Mesendoderm (in vitro differentiated cells): ENCODE data around the gene TXNL4A.

Experiments used
- DNase-seq: peaks from one replicate; pipeline ENCODE4 v3.0.0; 2013
- H2AK5ac ChIP-seq: 2 replicates; pipeline ENCODE4 v1.6.1; 2013; ENCODE audit warnings: low read length, inconsistent platforms
- H2BK120ac ChIP-seq: 2 replicates; pipeline ENCODE4 v1.6.1; 2013; ENCODE audit warnings: low read depth, mild to moderate bottlenecking, low read length, moderate library complexity, mixed read lengths
- H2BK15ac ChIP-seq: replicated peaks from 2 replicates; pipeline ENCODE4 v1.6.1; 2013; ENCODE audit warnings: low read depth, mild to moderate bottlenecking, moderate library complexity
- H2BK5ac ChIP-seq: 2 replicates; pipeline ENCODE4 v1.6.1; 2013; ENCODE audit warnings: low read length, inconsistent platforms
- H3K18ac ChIP-seq: 2 replicates; pipeline ENCODE4 v1.6.1; 2013; ENCODE audit warnings: mild to moderate bottlenecking, low read length, mixed read lengths
- H3K23ac ChIP-seq: one replicate; pipeline ENCODE4 v1.6.1; 2013; ENCODE audit warnings: low read length
- H3K27ac ChIP-seq: 2 replicates; pipeline ENCODE4 v1.5.1; 2013; ENCODE audit warnings: low read depth, mild to moderate bottlenecking, inconsistent platforms, low read length, moderate library complexity
- H3K27me3 ChIP-seq: 2 replicates; pipeline ENCODE4 v1.6.1; 2013; ENCODE audit warnings: low read length, control low read depth, mild to moderate bottlenecking, inconsistent platforms; ENCODE audit not compliant: insufficient read depth, poor library complexity
- H3K36me3 ChIP-seq: 2 replicates; pipeline ENCODE4 v1.6.1; 2013; ENCODE audit warnings: low read length, inconsistent platforms; ENCODE audit not compliant: control insufficient read depth, insufficient read depth
- H3K4ac ChIP-seq: one replicate; pipeline ENCODE4 v1.6.1; 2013; ENCODE audit warnings: low read depth, mild to moderate bottlenecking, low read length, moderate library complexity
- H3K4me1 ChIP-seq: 2 replicates; pipeline ENCODE4 v1.6.1; 2013; ENCODE audit warnings: low read depth, low read length, inconsistent platforms; ENCODE audit not compliant: control insufficient read depth
- H3K4me2 ChIP-seq: 2 replicates; pipeline ENCODE4 v1.6.1; 2013; ENCODE audit warnings: low read length
- H3K4me3 ChIP-seq: 2 replicates; pipeline ENCODE4 v1.5.1; 2013; ENCODE audit warnings: mild to moderate bottlenecking, low read length
- H3K56ac ChIP-seq: one replicate; pipeline ENCODE4 v1.6.1; 2013; ENCODE audit warnings: low read length
- H3K79me1 ChIP-seq: 2 replicates; pipeline ENCODE4 v1.6.1; 2013; ENCODE audit warnings: low read length, inconsistent platforms
- H3K79me2 ChIP-seq: 2 replicates; pipeline ENCODE4 v1.6.1; 2013; ENCODE audit warnings: mild to moderate bottlenecking, low read length; ENCODE audit not compliant: control insufficient read depth, insufficient read depth
- H3K9ac ChIP-seq: 2 replicates; pipeline ENCODE4 v1.6.1; 2013; ENCODE audit warnings: low read length, inconsistent platforms
- H4K5ac ChIP-seq: one replicate; pipeline ENCODE4 v1.6.1; 2013; ENCODE audit warnings: low read length
- H4K8ac ChIP-seq: one replicate; pipeline ENCODE4 v1.6.1; 2013; ENCODE audit warnings: low read depth, mild to moderate bottlenecking, control low read depth, low read length, moderate library complexity
- WGBS: extraction: QIAGEN DNeasy Blood & Tissue Kit; methylation state at CpG from one replicate; pipeline ENCODE4 v1.1.7; 2013; ENCODE audit warnings: low lambda C conversion rate, missing lambda C conversion rate; ENCODE audit not compliant: insufficient coverage; ENCODE audit errors: extremely low coverage; 5-methylcytosine and 5-hydroxymethylcytosine counted together

Gene TXNL4A

DNA sequence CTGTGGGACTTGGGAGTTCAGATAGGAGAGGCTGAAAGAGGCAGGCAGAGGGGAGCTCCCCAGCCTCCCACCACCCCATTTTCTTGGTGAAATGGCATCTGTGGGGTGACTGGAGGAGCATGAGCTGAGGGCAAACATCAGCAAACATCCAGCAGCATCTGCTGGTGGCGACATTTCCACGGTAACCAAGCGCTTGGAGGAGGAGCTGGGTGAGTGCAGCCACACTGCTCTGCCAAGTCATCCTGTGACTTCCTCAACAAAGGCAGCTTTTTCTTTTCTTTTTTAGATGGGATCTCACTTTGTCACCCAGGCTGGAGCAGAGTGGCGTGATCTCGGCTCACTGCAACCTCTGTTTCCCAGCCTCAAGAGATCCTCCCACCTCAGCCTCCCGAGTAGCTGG lies 5.6 kb downstream of the TXNL4A start:
- Histone ChIP-seq H3K18ac (no peak overlapping the region), H3K4ac (no peak overlapping the region), H3K23ac (no peak overlapping the region), H4K5ac (no peak overlapping the region), H3K79me2 (peaks cover 90% of the 10 kb centered on the region), H3K4me2 (no peak overlapping the region), H3K9ac (no peak overlapping the region), H3K4me3 (no peak overlapping the region), H2BK5ac (no peak overlapping the region), H3K79me1 (peaks cover 15% of the 10 kb centered on the region), H4K8ac (no peak overlapping the region), H3K36me3 (no peaks in the 10 kb centered on the region), H2BK120ac (no peak overlapping the region), H3K27me3 (no peaks in the 10 kb centered on the region), H3K27ac (no peak overlapping the region), H3K56ac (no peak overlapping the region), H2AK5ac (no peak overlapping the region), H2BK15ac (no peak overlapping the region), H3K4me1 (no peaks in the 10 kb centered on the region)
- DNase-seq, result peak; percentile 51
- no CpG with 5 or more reads among the region's 6 CpGs for WGBS

DNA sequence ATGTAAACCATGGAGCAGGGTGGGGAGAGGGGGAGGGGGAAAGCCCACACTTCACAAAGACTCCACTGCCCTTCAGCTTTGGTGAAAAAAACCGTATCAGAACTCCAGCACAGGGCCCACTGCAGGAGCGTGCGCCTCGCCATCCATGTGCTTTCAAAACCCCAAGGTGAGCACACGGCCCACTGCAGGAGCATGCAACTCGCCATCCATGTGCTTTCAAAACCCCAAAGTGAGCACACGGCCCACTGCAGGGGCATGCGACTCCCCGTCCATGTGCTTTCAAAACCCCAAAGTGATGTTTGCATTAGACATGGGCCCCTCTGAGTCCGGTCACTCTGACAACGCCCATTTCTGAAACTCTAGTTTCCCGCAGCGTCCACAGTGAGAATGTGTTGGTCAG lies 7.8 kb downstream of the TXNL4A start:
- Histone ChIP-seq H3K9ac (no peak overlapping the region), H4K8ac (no peak overlapping the region), H3K27ac (no peak overlapping the region), H2BK15ac (no peak overlapping the region), H3K4me3 (no peak overlapping the region), H2BK120ac (no peak overlapping the region), H3K23ac (no peak overlapping the region), H3K4me1 (no peaks in the 10 kb centered on the region), H3K56ac (no peak overlapping the region), H3K79me2 (peaks cover 80% of the 10 kb centered on the region), H3K4me2 (no peak overlapping the region), H3K4ac (no peak overlapping the region), H3K36me3 (no peaks in the 10 kb centered on the region), H4K5ac (no peak overlapping the region), H3K27me3 (no peaks in the 10 kb centered on the region), H3K79me1 (peaks cover 16% of the 10 kb centered on the region), H2BK5ac (no peak overlapping the region), H3K18ac (no peak overlapping the region), H2AK5ac (no peak overlapping the region)
- no peak for DNase-seq
- no CpG with 5 or more reads among the region's 13 CpGs for whole genome bisulfite sequencing

DNA sequence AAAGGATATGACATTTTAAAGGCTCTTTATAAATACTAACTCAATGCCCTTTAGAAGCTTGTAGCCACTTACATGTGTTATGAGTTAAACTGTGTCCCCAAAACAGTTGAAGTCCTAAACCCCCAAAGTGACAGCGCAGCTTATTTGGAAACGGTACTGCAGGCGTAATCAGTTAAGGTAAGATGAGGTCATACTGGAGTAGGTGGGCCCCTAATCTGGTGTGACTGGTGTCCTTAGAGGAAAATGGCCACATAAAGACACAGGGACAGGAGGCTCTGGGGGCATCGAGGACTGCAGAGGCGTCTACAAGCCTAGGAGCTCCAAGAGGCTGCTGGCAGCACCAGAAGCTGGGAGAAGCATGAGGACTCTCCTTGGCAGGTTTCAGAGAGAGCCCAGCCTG lies 8.5 kb downstream of the TXNL4A start:
- H3K36me3 ChIP-seq, result no peaks in the 10 kb centered on the region
- no peak overlapping the region for H3K9ac ChIP-seq

DNA sequence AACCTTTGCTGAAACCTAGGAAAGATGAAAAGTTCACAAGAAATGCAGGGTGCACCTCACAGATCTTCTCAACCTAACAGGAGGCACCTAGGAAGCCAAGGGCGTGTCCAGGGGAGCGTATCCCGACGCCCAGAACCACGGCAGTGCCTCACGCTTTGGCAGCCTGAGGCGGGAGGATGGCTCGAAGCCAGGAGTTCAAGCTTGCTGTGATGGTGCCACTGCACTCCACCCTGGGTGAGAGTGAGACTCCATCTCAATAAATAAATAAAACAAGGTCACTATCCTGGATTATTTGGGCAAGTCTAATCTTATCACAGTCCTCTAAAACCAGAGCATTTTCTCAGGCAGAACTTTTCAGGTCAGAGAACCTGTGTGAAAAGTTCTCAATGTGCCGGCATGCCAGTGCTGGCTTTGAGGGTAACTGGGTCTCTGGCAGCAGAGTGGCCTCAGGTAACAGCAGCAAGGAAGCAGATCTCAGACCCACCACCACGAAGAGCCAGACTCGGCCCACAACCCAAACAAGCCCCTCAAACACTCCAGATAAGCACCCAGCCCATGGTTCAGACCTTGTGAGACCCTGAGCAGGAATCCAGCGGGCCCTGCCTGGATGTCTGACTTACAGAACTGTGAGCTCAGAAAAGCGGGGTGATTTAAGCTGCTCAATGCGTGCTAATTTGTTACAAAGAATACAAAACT lies 12.2 kb downstream of the TXNL4A start:
- no peak overlapping the region for H3K9ac ChIP-seq
- H3K36me3 ChIP-seq, result peaks cover 2% of the 10 kb centered on the region
- no peak overlapping the region for H2AK5ac ChIP-seq
- no peak overlapping the region for H4K8ac ChIP-seq
- H2BK120ac ChIP-seq, result no peak overlapping the region
- no peaks in the 10 kb centered on the region for H3K4me1 ChIP-seq
- H3K56ac ChIP-seq, result no peak overlapping the region
- no peak overlapping the region for H3K4me2 ChIP-seq
- no peak overlapping the region for H4K5ac ChIP-seq
- peaks cover 46% of the 10 kb centered on the region for H3K79me2 ChIP-seq
- H2BK15ac ChIP-seq, result no peak overlapping the region
- no peak overlapping the region for H3K4me3 ChIP-seq
- H3K18ac ChIP-seq, result no peak overlapping the region
- no peak overlapping the region for H2BK5ac ChIP-seq
- no peak for DNase-seq
- H3K79me1 ChIP-seq, result peaks cover 20% of the 10 kb centered on the region
- no peak overlapping the region for H3K27ac ChIP-seq
- H3K23ac ChIP-seq, result no peak overlapping the region
- WGBS, result no CpG with 5 or more reads among the region's 14 CpGs
- H3K4ac ChIP-seq, result no peak overlapping the region
- no peaks in the 10 kb centered on the region for H3K27me3 ChIP-seq

More for the DNA sequence above, 8.5 kb downstream of the TXNL4A start:
- H3K79me1 ChIP-seq, result peaks cover 18% of the 10 kb centered on the region
- no peak overlapping the region for H3K4me3 ChIP-seq
- no peak for DNase-seq
- no peak overlapping the region for H3K4me2 ChIP-seq
- no CpG with 5 or more reads among the region's 5 CpGs for WGBS
- no peak overlapping the region for H4K8ac ChIP-seq
- no peak overlapping the region for H3K27ac ChIP-seq
- no peaks in the 10 kb centered on the region for H3K4me1 ChIP-seq
- no peak overlapping the region for H2BK5ac ChIP-seq
- no peak overlapping the region for H3K56ac ChIP-seq
- H3K4ac ChIP-seq, result no peak overlapping the region
- H2BK120ac ChIP-seq, result no peak overlapping the region
- H3K79me2 ChIP-seq, result peaks cover 77% of the 10 kb centered on the region
- no peak overlapping the region for H2BK15ac ChIP-seq
- no peaks in the 10 kb centered on the region for H3K27me3 ChIP-seq
- H2AK5ac ChIP-seq, result no peak overlapping the region
- no peak overlapping the region for H3K18ac ChIP-seq
- H3K23ac ChIP-seq, result no peak overlapping the region
- no peak overlapping the region for H4K5ac ChIP-seq

DNA sequence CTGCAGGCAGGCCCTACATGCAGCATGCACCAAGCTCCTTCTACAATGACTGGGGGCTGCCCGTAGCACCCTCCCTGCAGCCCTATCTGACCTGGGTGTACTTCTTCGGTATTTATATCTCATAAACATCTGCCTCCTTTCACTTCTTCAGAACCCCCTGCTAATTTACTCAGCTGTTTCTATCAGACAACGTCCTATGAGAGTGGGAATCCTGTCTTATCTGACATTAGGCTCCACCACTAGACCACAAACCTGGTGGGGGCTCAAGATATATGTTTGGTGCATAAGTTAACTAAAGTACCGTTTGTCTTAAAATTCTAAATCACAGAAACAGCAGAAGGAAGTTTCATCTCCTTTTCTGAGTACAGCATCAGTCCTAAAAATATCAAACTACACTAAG lies 13.3 kb downstream of the TXNL4A start:
- Histone ChIP-seq H3K36me3 (peaks cover 2% of the 10 kb centered on the region), H2AK5ac (no peak overlapping the region), H3K23ac (no peak overlapping the region), H3K56ac (no peak overlapping the region), H3K4me2 (no peak overlapping the region), H3K4me1 (no peaks in the 10 kb centered on the region), H3K27me3 (no peaks in the 10 kb centered on the region), H3K18ac (no peak overlapping the region), H2BK15ac (no peak overlapping the region), H4K5ac (no peak overlapping the region), H3K9ac (no peak overlapping the region), H2BK120ac (no peak overlapping the region), H3K79me1 (peaks cover 20% of the 10 kb centered on the region), H3K79me2 (peaks cover 37% of the 10 kb centered on the region), H3K4ac (no peak overlapping the region), H4K8ac (no peak overlapping the region), H2BK5ac (no peak overlapping the region), H3K4me3 (no peak overlapping the region), H3K27ac (no peak overlapping the region)
- no peak for DNase-seq
- no CpG with 5 or more reads among the region's 4 CpGs for WGBS
